Cortex of kidney (tissue), 1 donor: ENCODE results near the gene ARSG.
"Not testable (repeated sequence)": the region's sequence is repeated elsewhere in the genome, so short reads cannot be mapped to it uniquely, and the experiment has no call there.

Experiments
- DNase-seq: peaks from one replicate; lab custom pipeline; 2025; lab: John Stamatoyannopoulos, UW

ARSG gene

GRCh38 chr17:68398691-68399637, 107.7 kb downstream of the ARSG start:
- DNase-seq: no peak

- DNase-seq: no peak
These were observed 108.5 kb downstream of the ARSG start for GRCh38 chr17:68399638-68400403.

GRCh38 chr17:68400404-68400735, 109.1 kb downstream of the ARSG start:
- DNase-seq: no peak

GRCh38 chr17:68401288-68401687, 110.0 kb downstream of the ARSG start:
- DNase-seq: no peak

GRCh38 chr17:68403122-68403521, 111.8 kb downstream of the ARSG start:
- DNase-seq: no peak

GRCh38 chr17:68403837-68404236, 112.5 kb downstream of the ARSG start:
- DNase-seq: not testable (repeated sequence)

- DNase-seq: not testable (repeated sequence)
These were observed 116.4 kb downstream of the ARSG start for GRCh38 chr17:68407656-68408055.

- not testable (repeated sequence) for DNase-seq
These were observed 122.6 kb downstream of the ARSG start for GRCh38 chr17:68413597-68414560.

- DNase-seq: not testable (repeated sequence)
These were observed 123.6 kb downstream of the ARSG start for GRCh38 chr17:68414901-68415300.

- DNase-seq: no peak
These were observed 126.0 kb downstream of the ARSG start for GRCh38 chr17:68417317-68417716.

- DNase-seq: no peak
These were observed 127.6 kb downstream of the ARSG start for GRCh38 chr17:68418876-68419275.

GRCh38 chr17:68420065-68420464, 128.8 kb downstream of the ARSG start:
- DNase-seq: no peak

- DNase-seq: no peak
These were observed 130.2 kb downstream of the ARSG start for GRCh38 chr17:68421486-68421885.

GRCh38 chr17:68422821-68423220, 131.5 kb downstream of the ARSG start:
- no peak for DNase-seq

GRCh38 chr17:68423251-68423650, 132.0 kb downstream of the ARSG start:
- no peak for DNase-seq

GRCh38 chr17:68424203-68424602, 132.9 kb downstream of the ARSG start:
- no peak for DNase-seq

GRCh38 chr17:68424861-68425260, 133.6 kb downstream of the ARSG start:
- DNase-seq: no peak

GRCh38 chr17:68425979-68426378, 134.7 kb downstream of the ARSG start:
- DNase-seq: no peak

GRCh38 chr17:68427575-68427974, 136.3 kb downstream of the ARSG start:
- no peak for DNase-seq

- no peak for DNase-seq
These were observed 137.3 kb downstream of the ARSG start for GRCh38 chr17:68428498-68429172.

- no peak for DNase-seq
These were observed 138.6 kb downstream of the ARSG start for GRCh38 chr17:68429881-68430280.
